Measurements from ENCODE around the gene LAPTM5. TPM values are rescaled to one million over a fixed set of nuclear protein-coding genes. Genes with fewer than 3 reads are reported as not detected.

The LAPTM5 gene
- total and polyA plus RNA-seq, 2 of the 13 experiments (the other 11 are each of a cell fraction or from before 2014, with no cell fraction given): 0.41 to 0.86 TPM

DNA sequence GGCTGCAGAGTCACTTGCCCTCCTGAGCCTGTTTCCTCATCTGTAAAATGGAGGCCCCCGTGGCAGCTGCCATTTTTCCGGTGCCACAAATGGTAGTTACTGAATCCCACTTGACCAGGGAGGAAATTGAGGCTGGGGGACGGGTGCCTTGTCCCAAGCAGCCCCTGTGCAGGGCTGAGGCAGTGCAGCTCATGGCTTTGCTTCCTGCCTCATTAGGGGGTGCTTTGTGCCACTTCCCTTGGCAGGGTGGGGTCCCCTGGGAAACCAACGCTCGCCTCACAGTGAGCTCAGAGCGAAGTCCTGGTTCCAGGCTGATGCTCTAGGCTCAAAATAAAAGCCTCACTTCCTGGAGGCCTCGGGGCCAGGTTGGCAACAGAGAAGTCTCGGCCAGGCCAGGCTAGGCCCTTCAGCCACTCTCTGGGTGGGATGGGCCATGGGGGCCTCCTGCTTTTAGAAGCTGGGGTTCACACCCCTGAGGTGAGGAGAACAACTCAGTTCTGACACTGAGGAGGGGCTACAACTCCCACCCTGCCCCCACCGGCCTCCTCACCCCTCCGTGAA lies 6.8 kb downstream of the LAPTM5 start:
- intact Hi-C loops (cut with micrococcal nuclease; ENCODE audit: unreplicated experiment) (no loop called here), in situ Hi-C loops (cut with HindIII; ENCODE audit: extremely low pct_ligation_motif_present, low pct_unique_long_range_greater_than_20kb) (no loop called here)
- no peaks in the 10 kb centered on the region for H4K20me1 ChIP-seq (ENCODE audit: insufficient read depth, low read length)
- H3K27me3 ChIP-seq (ENCODE audit: control insufficient read depth in 1 of 2, insufficient read depth in 2 of 2, low read length in 2 of 2): 0 out of 5 replicates have a peak, but pooled peaks cover 0 to 3% of the 10 kb centered on the region in 2 experiments
- TF ChIP-seq CAMTA2 (CRISPR knock-in tag; IDR thresholded peaks at IDR 0.05; ENCODE audit: borderline replicate concordance) (no peak), MAFG (CRISPR knock-in tag; IDR thresholded peaks at IDR 0.05) (no peak), ZMYM2 (CRISPR knock-in tag; IDR thresholded peaks at IDR 0.05) (no peak), NCOA1 (CRISPR knock-in tag; IDR thresholded peaks at IDR 0.05) (no peak), ZNF850 (CRISPR knock-in tag; conservative IDR thresholded peaks at IDR 0.05) (no peak)
- no peak overlapping the region for H3K9ac ChIP-seq (ENCODE audit: insufficient read depth, low read depth, low read length)
- no peaks in the 10 kb centered on the region for H3K9me3 ChIP-seq (ENCODE audit: low read length)
- DNase-seq (ENCODE audit: low spot score): no peak
- no TSS peak for BruUV-seq (replicated peaks)
- WGBS (ENCODE audit: low lambda C conversion rate): 35% methylated on average over 4 of the region's 10 CpGs
- no peak overlapping the region for H3K27ac ChIP-seq (ENCODE audit: extremely low read length, insufficient read depth, low read length)
- ChIA-PET CTCF (ENCODE audit: low intra/inter-chr PET ratio, low total read pairs) (no interaction called here), POLR2A (no interaction called here)
- peaks cover 50% of the 10 kb centered on the region for H3K4me1 ChIP-seq (ENCODE audit: insufficient read depth, low read length)
- no peak for ATAC-seq
- H3K79me2 ChIP-seq (ENCODE audit: insufficient read depth, low read length): no peaks in the 10 kb centered on the region
- H3K36me3 ChIP-seq (replicated peaks in 1 of 2; ENCODE audit: control insufficient read depth in 1 of 2, insufficient read depth in 2 of 2, low read length in 2 of 2): no peaks in the 10 kb centered on the region
- FAIRE-seq: no peak
- H3K4me2 ChIP-seq (ENCODE audit: low read depth, low read length): no peak overlapping the region
- H3K4me3 ChIP-seq (replicated peaks in 1 of 3; ENCODE audit: insufficient read depth in 1 of 3, low read depth in 2 of 3, low read length in 3 of 3): no peak overlapping the region
- no peak overlapping the region for H2AFZ ChIP-seq (ENCODE audit: low read length)

DNA sequence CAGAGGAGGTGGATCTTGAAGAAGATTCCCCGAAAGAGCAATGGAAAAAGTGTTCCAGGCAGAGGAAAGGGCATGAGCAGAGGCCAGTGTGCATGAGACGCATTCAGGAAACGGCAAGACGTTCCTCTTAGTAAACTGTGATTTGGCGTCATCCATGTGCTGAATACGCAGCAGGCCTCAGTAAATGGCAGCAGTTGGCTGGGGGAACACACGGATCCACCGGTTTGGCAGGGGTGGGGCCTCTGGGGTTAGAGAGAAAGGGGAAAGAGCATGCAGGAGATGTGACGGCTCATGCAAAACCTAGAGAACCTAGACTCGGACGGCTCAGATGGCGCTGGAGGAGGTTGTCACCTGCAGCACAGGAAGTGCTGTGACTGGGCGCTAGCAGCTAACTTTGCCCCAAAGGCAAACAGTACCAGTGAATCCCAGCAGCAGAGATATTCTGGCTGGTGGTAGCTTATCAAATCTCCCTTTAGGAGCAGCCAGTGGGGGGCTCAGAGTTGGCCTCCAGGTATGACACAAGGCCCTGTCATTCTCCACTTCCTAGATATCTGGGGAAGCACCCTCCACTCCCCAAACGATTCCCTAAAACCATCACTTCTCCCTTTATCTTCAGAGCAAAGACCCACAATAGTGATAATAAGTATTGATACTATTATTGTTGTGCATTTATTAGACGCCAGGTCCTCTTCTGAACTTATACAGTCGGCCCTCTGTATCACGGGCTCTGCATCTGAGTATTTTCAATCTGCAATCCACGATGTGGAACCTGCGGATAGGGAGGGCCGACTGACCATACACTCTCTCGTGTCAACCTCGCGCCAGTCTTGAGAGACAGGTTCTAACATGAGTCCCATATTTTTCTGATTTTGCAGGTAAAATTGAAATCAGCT lies 7.6 kb downstream of the LAPTM5 start:
- intact Hi-C loops (cut with micrococcal nuclease; ENCODE audit: unreplicated experiment) (no loop called here), in situ Hi-C loops (cut with HindIII; ENCODE audit: extremely low pct_ligation_motif_present, low pct_unique_long_range_greater_than_20kb) (no loop called here)
- no peak overlapping the region for H3K9ac ChIP-seq (ENCODE audit: insufficient read depth, low read depth, low read length)
- ATAC-seq: no peak
- no peaks in the 10 kb centered on the region for H3K9me3 ChIP-seq (ENCODE audit: low read length)
- H4K20me1 ChIP-seq (ENCODE audit: insufficient read depth, low read length): no peaks in the 10 kb centered on the region
- no peak overlapping the region for H2AFZ ChIP-seq (ENCODE audit: low read length)
- H3K4me2 ChIP-seq (ENCODE audit: low read depth, low read length): no peak overlapping the region
- H3K4me1 ChIP-seq (ENCODE audit: insufficient read depth, low read length): peaks cover 58% of the 10 kb centered on the region
- TF ChIP-seq, protein P1, sequence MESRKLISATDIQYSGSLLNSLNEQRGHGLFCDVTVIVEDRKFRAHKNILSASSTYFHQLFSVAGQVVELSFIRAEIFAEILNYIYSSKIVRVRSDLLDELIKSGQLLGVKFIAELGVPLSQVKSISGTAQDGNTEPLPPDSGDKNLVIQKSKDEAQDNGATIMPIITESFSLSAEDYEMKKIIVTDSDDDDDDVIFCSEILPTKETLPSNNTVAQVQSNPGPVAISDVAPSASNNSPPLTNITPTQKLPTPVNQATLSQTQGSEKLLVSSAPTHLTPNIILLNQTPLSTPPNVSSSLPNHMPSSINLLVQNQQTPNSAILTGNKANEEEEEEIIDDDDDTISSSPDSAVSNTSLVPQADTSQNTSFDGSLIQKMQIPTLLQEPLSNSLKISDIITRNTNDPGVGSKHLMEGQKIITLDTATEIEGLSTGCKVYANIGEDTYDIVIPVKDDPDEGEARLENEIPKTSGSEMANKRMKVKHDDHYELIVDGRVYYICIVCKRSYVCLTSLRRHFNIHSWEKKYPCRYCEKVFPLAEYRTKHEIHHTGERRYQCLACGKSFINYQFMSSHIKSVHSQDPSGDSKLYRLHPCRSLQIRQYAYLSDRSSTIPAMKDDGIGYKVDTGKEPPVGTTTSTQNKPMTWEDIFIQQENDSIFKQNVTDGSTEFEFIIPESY (CRISPR knock-in tag; IDR thresholded peaks at IDR 0.05): peak; percentile 65
- TF ChIP-seq, protein P2, sequence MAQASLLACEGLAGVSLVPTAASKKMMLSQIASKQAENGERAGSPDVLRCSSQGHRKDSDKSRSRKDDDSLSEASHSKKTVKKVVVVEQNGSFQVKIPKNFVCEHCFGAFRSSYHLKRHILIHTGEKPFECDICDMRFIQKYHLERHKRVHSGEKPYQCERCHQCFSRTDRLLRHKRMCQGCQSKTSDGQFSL (CRISPR knock-in tag; IDR thresholded peaks at IDR 0.05): no peak
- TF ChIP-seq PCBP1 (IDR thresholded peaks at IDR 0.05; ENCODE audit: borderline replicate concordance, low read depth, low read length): no peak
- TF ChIP-seq NR2F6 (IDR thresholded peaks at IDR 0.05): no peak
- no peak for TF ChIP-seq NR2F6 (CRISPR knock-in tag; IDR thresholded peaks at IDR 0.05)
- 78% methylated on average over 23 of the region's 23 CpGs for WGBS (ENCODE audit: low lambda C conversion rate)
- CTCF ChIA-PET (ENCODE audit: low intra/inter-chr PET ratio, low total read pairs): no interaction called here
- no TSS peak for BruUV-seq (replicated peaks)
- H3K27ac ChIP-seq (ENCODE audit: extremely low read length, insufficient read depth, low read length): no peak overlapping the region
- no peak for FAIRE-seq
- POLR2A ChIA-PET: no interaction called here
- 0 out of 5 replicates have a peak, but pooled peaks cover 0 to 3% of the 10 kb centered on the region in 2 experiments for H3K27me3 ChIP-seq (ENCODE audit: control insufficient read depth in 1 of 2, insufficient read depth in 2 of 2, low read length in 2 of 2)
- H3K79me2 ChIP-seq (ENCODE audit: insufficient read depth, low read length): no peaks in the 10 kb centered on the region
- DNase-seq (ENCODE audit: low spot score): no peak
- H3K36me3 ChIP-seq (replicated peaks in 1 of 2; ENCODE audit: control insufficient read depth in 1 of 2, insufficient read depth in 2 of 2, low read length in 2 of 2): no peaks in the 10 kb centered on the region
- H3K4me3 ChIP-seq (replicated peaks in 1 of 3; ENCODE audit: insufficient read depth in 1 of 3, low read depth in 2 of 3, low read length in 3 of 3): no peak overlapping the region

Data from HepG2 (cell line).